HepG2 (cell line): ENCODE data around the gene IRF2.

Source experiments
- CBX1 ChIP-seq: IDR thresholded peaks from one replicate; pipeline ENCODE4 v1.6.1; 2016; ENCODE audit warnings: antibody characterized with exemption, low read depth
- MAX ChIP-seq: IDR thresholded peaks from 2 replicates; pipeline ENCODE4 v1.6.1; 2012; ENCODE audit warnings: inconsistent platforms
- SNAPC5 ChIP-seq: sonication (generic); formaldehyde crosslinking; IDR thresholded peaks from 2 replicates; pipeline ENCODE4 v1.8.1; 2023; ENCODE audit warnings: mild to moderate bottlenecking, missing genetic modification reagents, borderline replicate concordance
- ZSCAN30 ChIP-seq: sonication (generic); formaldehyde crosslinking; IDR thresholded peaks from 2 replicates; pipeline ENCODE4 v1.5.0; 2020; ENCODE audit warnings: mild to moderate bottlenecking, missing genetic modification reagents
- TF ChIP-seq, protein P1 (sequence below): sonication (generic); formaldehyde crosslinking; IDR thresholded peaks from 2 replicates; pipeline ENCODE4 v1.5.0; 2020; ENCODE audit warnings: mild to moderate bottlenecking, missing genetic modification reagents, moderate library complexity

GRCh38 chr4:184376923-184377322, 97.4 kb downstream of the IRF2 start:
- TF ChIP-seq CBX1 = no peak
- no peak for TF ChIP-seq SNAPC5
- TF ChIP-seq MAX = no peak
- no peak for TF ChIP-seq ZSCAN30
- TF ChIP-seq, protein P1, sequence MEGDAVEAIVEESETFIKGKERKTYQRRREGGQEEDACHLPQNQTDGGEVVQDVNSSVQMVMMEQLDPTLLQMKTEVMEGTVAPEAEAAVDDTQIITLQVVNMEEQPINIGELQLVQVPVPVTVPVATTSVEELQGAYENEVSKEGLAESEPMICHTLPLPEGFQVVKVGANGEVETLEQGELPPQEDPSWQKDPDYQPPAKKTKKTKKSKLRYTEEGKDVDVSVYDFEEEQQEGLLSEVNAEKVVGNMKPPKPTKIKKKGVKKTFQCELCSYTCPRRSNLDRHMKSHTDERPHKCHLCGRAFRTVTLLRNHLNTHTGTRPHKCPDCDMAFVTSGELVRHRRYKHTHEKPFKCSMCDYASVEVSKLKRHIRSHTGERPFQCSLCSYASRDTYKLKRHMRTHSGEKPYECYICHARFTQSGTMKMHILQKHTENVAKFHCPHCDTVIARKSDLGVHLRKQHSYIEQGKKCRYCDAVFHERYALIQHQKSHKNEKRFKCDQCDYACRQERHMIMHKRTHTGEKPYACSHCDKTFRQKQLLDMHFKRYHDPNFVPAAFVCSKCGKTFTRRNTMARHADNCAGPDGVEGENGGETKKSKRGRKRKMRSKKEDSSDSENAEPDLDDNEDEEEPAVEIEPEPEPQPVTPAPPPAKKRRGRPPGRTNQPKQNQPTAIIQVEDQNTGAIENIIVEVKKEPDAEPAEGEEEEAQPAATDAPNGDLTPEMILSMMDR (CRISPR knock-in tag) = no peak
